Sigmoid colon (tissue), 4 donors: Measurements from ENCODE around the gene FLNA.

ENCODE experiments used
- EP300 ChIP-seq, 4 donors: sonication (generic); formaldehyde crosslinking; IDR thresholded peaks; one replicate each; pipeline ENCODE4 v1.6.1; 2017; ENCODE audit warnings: antibody characterized with exemption in 4 of 4
- TF ChIP-seq, protein P1 (sequence below), 4 experiments: fragments of 450-650 bp in 3 of 4; fragments of 200-600 bp in 1 of 4; IDR thresholded peaks; one replicate each; pipeline ENCODE4 v1.5.1; 2016 to 2019; ENCODE audit warnings: antibody characterized with exemption in 4 of 4, mild to moderate bottlenecking in 3 of 4, moderate library complexity in 2 of 4

DNA sequence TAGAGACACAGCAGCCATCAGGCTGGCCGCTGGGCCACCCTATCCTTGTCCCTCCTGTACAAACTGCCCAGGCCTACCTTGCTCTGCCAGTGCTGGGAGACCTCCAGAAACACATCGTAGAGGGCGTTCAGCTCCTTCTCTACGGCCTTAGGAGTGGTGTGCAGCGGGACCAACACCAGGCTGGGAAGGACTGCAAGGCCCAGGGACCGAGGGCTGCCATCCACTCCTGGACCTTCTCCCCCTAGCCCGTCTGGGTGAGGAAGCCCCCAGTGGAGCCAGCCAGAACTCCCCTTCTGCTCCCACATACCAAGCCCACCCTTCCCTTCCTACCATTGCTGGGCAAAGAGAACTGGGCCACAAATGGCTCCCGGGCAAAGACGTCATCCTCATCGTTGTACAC, 28.8 kb upstream of the FLNA start:
- TF ChIP-seq, protein P1, sequence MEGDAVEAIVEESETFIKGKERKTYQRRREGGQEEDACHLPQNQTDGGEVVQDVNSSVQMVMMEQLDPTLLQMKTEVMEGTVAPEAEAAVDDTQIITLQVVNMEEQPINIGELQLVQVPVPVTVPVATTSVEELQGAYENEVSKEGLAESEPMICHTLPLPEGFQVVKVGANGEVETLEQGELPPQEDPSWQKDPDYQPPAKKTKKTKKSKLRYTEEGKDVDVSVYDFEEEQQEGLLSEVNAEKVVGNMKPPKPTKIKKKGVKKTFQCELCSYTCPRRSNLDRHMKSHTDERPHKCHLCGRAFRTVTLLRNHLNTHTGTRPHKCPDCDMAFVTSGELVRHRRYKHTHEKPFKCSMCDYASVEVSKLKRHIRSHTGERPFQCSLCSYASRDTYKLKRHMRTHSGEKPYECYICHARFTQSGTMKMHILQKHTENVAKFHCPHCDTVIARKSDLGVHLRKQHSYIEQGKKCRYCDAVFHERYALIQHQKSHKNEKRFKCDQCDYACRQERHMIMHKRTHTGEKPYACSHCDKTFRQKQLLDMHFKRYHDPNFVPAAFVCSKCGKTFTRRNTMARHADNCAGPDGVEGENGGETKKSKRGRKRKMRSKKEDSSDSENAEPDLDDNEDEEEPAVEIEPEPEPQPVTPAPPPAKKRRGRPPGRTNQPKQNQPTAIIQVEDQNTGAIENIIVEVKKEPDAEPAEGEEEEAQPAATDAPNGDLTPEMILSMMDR (IDR thresholded peaks at IDR 0.05), result no peak
- no peak for TF ChIP-seq EP300 (IDR thresholded peaks at IDR 0.05)
